WTC11 (cell line): ENCODE data around the gene ZNF710.

ENCODE experiments used
- TF ChIP-seq, protein P1 (sequence below): fragments of 200-600 bp; IDR thresholded peaks from 2 replicates; pipeline ENCODE4 v1.8.0; 2022; ENCODE audit warnings: antibody characterized with exemption
- TF ChIP-seq, protein P2 (sequence below): sonication (generic); formaldehyde crosslinking; IDR thresholded peaks from 2 replicates; pipeline ENCODE4 v1.8.0; 2022; ENCODE audit warnings: mild to moderate bottlenecking, missing genetic modification reagents

DNA sequence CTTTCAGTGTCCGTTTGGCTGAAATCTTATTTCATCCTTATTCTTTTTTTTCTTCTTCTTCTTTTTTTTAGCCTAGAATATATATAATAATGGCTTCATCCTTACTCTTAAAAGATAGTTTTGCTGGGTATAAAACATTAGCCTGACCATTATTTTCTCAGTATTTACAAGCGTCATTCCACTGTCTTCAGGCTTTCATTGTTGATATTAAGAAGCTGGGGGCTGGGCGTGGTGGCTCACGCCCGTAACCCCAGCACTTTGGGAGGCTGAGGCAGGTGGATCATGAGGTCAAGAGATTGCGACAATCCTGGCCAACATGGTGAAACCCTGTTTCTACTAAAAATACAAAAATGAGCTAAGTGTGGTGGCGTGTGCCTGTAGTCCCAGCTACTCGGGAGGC is 10.6 kb downstream of the ZNF710 start:
- TF ChIP-seq, protein P1, sequence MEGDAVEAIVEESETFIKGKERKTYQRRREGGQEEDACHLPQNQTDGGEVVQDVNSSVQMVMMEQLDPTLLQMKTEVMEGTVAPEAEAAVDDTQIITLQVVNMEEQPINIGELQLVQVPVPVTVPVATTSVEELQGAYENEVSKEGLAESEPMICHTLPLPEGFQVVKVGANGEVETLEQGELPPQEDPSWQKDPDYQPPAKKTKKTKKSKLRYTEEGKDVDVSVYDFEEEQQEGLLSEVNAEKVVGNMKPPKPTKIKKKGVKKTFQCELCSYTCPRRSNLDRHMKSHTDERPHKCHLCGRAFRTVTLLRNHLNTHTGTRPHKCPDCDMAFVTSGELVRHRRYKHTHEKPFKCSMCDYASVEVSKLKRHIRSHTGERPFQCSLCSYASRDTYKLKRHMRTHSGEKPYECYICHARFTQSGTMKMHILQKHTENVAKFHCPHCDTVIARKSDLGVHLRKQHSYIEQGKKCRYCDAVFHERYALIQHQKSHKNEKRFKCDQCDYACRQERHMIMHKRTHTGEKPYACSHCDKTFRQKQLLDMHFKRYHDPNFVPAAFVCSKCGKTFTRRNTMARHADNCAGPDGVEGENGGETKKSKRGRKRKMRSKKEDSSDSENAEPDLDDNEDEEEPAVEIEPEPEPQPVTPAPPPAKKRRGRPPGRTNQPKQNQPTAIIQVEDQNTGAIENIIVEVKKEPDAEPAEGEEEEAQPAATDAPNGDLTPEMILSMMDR: no peak
- TF ChIP-seq, protein P2, sequence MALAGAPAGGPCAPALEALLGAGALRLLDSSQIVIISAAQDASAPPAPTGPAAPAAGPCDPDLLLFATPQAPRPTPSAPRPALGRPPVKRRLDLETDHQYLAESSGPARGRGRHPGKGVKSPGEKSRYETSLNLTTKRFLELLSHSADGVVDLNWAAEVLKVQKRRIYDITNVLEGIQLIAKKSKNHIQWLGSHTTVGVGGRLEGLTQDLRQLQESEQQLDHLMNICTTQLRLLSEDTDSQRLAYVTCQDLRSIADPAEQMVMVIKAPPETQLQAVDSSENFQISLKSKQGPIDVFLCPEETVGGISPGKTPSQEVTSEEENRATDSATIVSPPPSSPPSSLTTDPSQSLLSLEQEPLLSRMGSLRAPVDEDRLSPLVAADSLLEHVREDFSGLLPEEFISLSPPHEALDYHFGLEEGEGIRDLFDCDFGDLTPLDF (CRISPR knock-in tag): no peak
